Measurements from ENCODE around the gene GRIN3B.
A peak's percentile ranks its signal among the peaks of the same experiment; 100 is the strongest.

Gene GRIN3B

GRCh38 chr19:1042689-1043511 lies 42.7 kb downstream of the GRIN3B start (continued):
- TF ChIP-seq, protein P1, sequence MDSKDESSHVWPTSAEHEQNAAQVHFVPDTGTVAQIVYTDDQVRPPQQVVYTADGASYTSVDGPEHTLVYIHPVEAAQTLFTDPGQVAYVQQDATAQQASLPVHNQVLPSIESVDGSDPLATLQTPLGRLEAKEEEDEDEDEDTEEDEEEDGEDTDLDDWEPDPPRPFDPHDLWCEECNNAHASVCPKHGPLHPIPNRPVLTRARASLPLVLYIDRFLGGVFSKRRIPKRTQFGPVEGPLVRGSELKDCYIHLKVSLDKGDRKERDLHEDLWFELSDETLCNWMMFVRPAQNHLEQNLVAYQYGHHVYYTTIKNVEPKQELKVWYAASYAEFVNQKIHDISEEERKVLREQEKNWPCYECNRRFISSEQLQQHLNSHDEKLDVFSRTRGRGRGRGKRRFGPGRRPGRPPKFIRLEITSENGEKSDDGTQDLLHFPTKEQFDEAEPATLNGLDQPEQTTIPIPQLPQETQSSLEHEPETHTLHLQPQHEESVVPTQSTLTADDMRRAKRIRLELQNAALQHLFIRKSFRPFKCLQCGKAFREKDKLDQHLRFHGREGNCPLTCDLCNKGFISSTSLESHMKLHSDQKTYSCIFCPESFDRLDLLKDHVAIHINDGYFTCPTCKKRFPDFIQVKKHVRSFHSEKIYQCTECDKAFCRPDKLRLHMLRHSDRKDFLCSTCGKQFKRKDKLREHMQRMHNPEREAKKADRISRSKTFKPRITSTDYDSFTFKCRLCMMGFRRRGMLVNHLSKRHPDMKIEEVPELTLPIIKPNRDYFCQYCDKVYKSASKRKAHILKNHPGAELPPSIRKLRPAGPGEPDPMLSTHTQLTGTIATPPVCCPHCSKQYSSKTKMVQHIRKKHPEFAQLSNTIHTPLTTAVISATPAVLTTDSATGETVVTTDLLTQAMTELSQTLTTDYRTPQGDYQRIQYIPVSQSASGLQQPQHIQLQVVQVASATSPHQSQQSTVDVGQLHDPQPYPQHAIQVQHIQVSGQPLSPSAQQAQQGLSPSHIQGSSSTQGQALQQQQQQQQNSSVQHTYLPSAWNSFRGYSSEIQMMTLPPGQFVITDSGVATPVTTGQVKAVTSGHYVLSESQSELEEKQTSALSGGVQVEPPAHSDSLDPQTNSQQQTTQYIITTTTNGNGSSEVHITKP (tag by site-specific recombination; IDR thresholded peaks at IDR 0.05): no peak
- TF ChIP-seq ZNF354C (tag by site-specific recombination; IDR thresholded peaks at IDR 0.05; ENCODE audit: borderline replicate concordance, low read depth): no peak
- peak; percentile 28; the same call in 1 of the 2 replicates for TF ChIP-seq HIC1 (tag by site-specific recombination; IDR thresholded peaks at IDR 0.05)
- no peak for TF ChIP-seq ZNF791 (tag by site-specific recombination; IDR thresholded peaks at IDR 0.05)
- TF ChIP-seq ZFP3 (tag by site-specific recombination; IDR thresholded peaks at IDR 0.05; ENCODE audit: low read depth): no peak
- no peak for TF ChIP-seq ZNF544 (tag by site-specific recombination; IDR thresholded peaks at IDR 0.05)
- peak; percentile 71; the same call in 1 of the 2 replicates for TF ChIP-seq ZNF37A (tag by site-specific recombination; IDR thresholded peaks at IDR 0.05)
- no peak for TF ChIP-seq ZNF24 (tag by site-specific recombination; IDR thresholded peaks at IDR 0.05)
- no peak for TF ChIP-seq BCL11B (tag by site-specific recombination; IDR thresholded peaks at IDR 0.05; ENCODE audit: low read depth)
- TF ChIP-seq ZNF660 (tag by site-specific recombination; IDR thresholded peaks at IDR 0.05): 0 out of 2 replicates have a peak, but pooled peaks have one; percentile 65
- peak; percentile 77 for TF ChIP-seq ZBTB44 (tag by site-specific recombination; IDR thresholded peaks at IDR 0.05)
- TF ChIP-seq ZNF664 (tag by site-specific recombination; IDR thresholded peaks at IDR 0.05): no peak
- TF ChIP-seq ZNF138 (tag by site-specific recombination; IDR thresholded peaks at IDR 0.05; ENCODE audit: borderline replicate concordance): no peak
- no peak for TF ChIP-seq ZNF10 (tag by site-specific recombination; IDR thresholded peaks at IDR 0.05)
- peak; percentile 43; the same call in 1 of the 2 replicates for TF ChIP-seq GLIS2 (tag by site-specific recombination; IDR thresholded peaks at IDR 0.05)
- TF ChIP-seq SP3 (tag by site-specific recombination; IDR thresholded peaks at IDR 0.05): no peak
- TF ChIP-seq OSR2 (tag by site-specific recombination; IDR thresholded peaks at IDR 0.05): no peak
- TF ChIP-seq ZNF146 (tag by site-specific recombination; IDR thresholded peaks at IDR 0.05): no peak
- TF ChIP-seq ZNF335 (tag by site-specific recombination; conservative IDR thresholded peaks at IDR 0.05): 0 out of 2 replicates have a peak, but pooled peaks have one; percentile 23
- no peak; the same call in 1 of the 2 replicates for TF ChIP-seq KLF1 (tag by site-specific recombination; IDR thresholded peaks at IDR 0.05)

GRCh38 chr19:1045247-1045603 lies 45.0 kb downstream of the GRIN3B start:
- Histone ChIP-seq H3K4me1 (ENCODE audit: control insufficient read depth, insufficient read depth, low read length) (no peaks in the 10 kb centered on the region; the same call in 1 of the 2 replicates), H3K4me3 (ENCODE audit: low read depth, low read length) (no peak overlapping the region), H3K27ac (ENCODE audit: extremely low read depth, low read depth, low read length) (no peak overlapping the region), H3K9me3 (ENCODE audit: control insufficient read depth, insufficient read depth, low read depth, low read length) (no peaks in the 10 kb centered on the region), H3K36me3 (ENCODE audit: control insufficient read depth in 2 of 2, insufficient read depth in 1 of 2, low read length in 2 of 2) (peaks cover 0 to 22% of the 10 kb centered on the region in 2 experiments; a peak in 2 of 3 replicates)
- POLR2A ChIA-PET: no interaction called here
- CTCF ChIA-PET: no interaction called here
- TF ChIP-seq KLF8 (tag by site-specific recombination; IDR thresholded peaks at IDR 0.05): peak; percentile 49; the same call in 1 of the 2 replicates
- TF ChIP-seq HOXD13 (CRISPR knock-in tag; IDR thresholded peaks at IDR 0.05; ENCODE audit: borderline replicate concordance): no peak
- no peak for TF ChIP-seq IKZF3 (tag by site-specific recombination; IDR thresholded peaks at IDR 0.05)
- TF ChIP-seq, protein P2, sequence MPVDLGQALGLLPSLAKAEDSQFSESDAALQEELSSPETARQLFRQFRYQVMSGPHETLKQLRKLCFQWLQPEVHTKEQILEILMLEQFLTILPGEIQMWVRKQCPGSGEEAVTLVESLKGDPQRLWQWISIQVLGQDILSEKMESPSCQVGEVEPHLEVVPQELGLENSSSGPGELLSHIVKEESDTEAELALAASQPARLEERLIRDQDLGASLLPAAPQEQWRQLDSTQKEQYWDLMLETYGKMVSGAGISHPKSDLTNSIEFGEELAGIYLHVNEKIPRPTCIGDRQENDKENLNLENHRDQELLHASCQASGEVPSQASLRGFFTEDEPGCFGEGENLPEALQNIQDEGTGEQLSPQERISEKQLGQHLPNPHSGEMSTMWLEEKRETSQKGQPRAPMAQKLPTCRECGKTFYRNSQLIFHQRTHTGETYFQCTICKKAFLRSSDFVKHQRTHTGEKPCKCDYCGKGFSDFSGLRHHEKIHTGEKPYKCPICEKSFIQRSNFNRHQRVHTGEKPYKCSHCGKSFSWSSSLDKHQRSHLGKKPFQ (tag by site-specific recombination; IDR thresholded peaks at IDR 0.05): no peak
- TF ChIP-seq ZNF16 (tag by site-specific recombination; IDR thresholded peaks at IDR 0.05; ENCODE audit: low read depth): no peak
- peak; percentile 69 for TF ChIP-seq SP2 (tag by site-specific recombination; IDR thresholded peaks at IDR 0.05)
- no peak for TF ChIP-seq ZNF133 (tag by site-specific recombination; IDR thresholded peaks at IDR 0.05)
- no peak for TF ChIP-seq ZNF704 (tag by site-specific recombination; IDR thresholded peaks at IDR 0.05)
